Testis (tissue), 3 donors: Measurements from ENCODE around the gene TMBIM6. TPM values are rescaled to one million over a fixed set of nuclear protein-coding genes. Genes with fewer than 3 reads are reported as not detected.

Source experiments
- DNase-seq: peaks from one replicate; pipeline ENCODE4 v3.0.0-alpha.2; 2019
- H3K27ac ChIP-seq, 2 donors: fragments of 200-600 bp; sonication (generic); one replicate each; pipeline ENCODE4 v1.5.1; 2019
- H3K27me3 ChIP-seq: fragments of 200-600 bp; sonication (generic); one replicate; pipeline ENCODE4 v1.5.1; 2019
- H3K36me3 ChIP-seq: fragments of 200-600 bp; sonication (generic); one replicate; pipeline ENCODE4 v1.5.1; 2017; ENCODE audit warnings: low read depth; ENCODE audit errors: missing control alignments
- H3K4me1 ChIP-seq: fragments of 200-600 bp; sonication (generic); one replicate; pipeline ENCODE4 v1.5.1; 2019
- H3K4me3 ChIP-seq, 2 donors: fragments of 200-600 bp; sonication (generic); one replicate each; pipeline ENCODE4 v1.5.1; 2017 to 2019
- H3K9me3 ChIP-seq: fragments of 200-600 bp; sonication (generic); one replicate; pipeline ENCODE4 v1.5.1; 2017
- POLR2A ChIP-seq: fragments of 450-650 bp; IDR thresholded peaks from one replicate; pipeline ENCODE4 v1.6.1; 2017; ENCODE audit warnings: antibody characterized with exemption, mild to moderate bottlenecking, moderate library complexity
- WGBS, 2 donors: methylation state at CpG; one replicate each; pipeline ENCODE4 v1.1.5; 2018; 5-methylcytosine and 5-hydroxymethylcytosine counted together
- intact Hi-C: fragments of 100-400 bp; cut with DNase I; formaldehyde crosslinking; loops from one replicate; pipeline ENCODE4 v1.15.1; 2023; ENCODE audit warnings: low total_unique reads
- polyA plus RNA-seq: library from polyadenylated mRNA; stranded (reverse); fragments of 350-450 nt; fragmentation: Illumina TruSeq; extraction: RNeasy Lipid Tissue Mini Kit (QIAGEN cat#74804); gene quantifications from one replicate; pipeline ENCODE4 v1.2.3, GENCODE V29; 2014; ENCODE audit warnings: low read depth, low replicate concordance; ENCODE audit not compliant: insufficient read depth
- total RNA-seq, 2 donors: library from RNA; depleted of rRNA; stranded (reverse); fragments of >200 nt; gene quantifications; one replicate each; pipeline ENCODE4 v1.2.3, GENCODE V29; 2016
- TF ChIP-seq, protein P1 (sequence below), 3 experiments: fragments of 450-650 bp in 2 of 3; fragments of 200-600 bp in 1 of 3; sonication (generic) in 1 of 3; IDR thresholded peaks; one replicate each; pipeline ENCODE4 v1.5.1; 2016 to 2019; ENCODE audit warnings: antibody characterized with exemption in 3 of 3, mild to moderate bottlenecking in 2 of 3, moderate library complexity in 1 of 3

Gene TMBIM6
- total and polyA plus RNA-seq, 3 donors from 2014 or later, result 407 to 618 (median 440) TPM

DNA sequence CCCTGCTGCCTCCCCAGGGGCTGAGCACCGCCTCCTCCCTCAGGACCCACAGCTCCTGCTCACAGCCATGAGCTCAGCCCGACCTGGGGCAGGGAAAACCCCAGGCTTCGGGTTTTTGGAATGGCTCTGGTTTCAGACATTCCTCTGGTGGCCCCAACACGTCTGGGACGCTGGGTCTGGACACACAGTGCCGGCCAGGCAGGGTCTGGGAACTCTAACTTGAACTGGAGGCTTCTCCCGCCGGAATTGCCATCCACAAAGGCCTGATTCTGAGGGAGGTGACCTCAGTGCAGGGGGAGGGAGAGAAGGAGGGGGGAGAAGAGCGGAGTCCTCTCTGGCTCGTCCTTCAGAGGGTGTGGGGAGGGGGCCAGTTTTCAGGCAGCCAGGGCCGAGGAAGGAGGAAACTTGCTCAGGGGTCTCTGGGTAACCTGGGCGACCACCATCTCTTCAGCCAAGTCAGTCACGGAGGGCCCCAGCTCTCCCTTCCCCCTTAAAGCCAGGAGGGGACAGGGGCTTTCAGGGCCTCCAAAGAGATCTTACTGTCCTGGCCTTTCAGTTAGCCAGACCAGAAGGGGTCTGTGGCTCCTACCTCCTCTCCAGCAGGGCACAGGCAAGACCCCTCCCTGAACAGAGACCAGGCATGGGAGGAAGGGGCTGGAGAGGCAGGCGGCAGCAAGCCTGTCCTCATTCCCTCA lies 67.5 kb downstream of the TMBIM6 start:
- Histone ChIP-seq H3K27ac (peak overlapping the region; percentile 45 to 73), H3K27me3 (no peaks in the 10 kb centered on the region), H3K9me3 (no peaks in the 10 kb centered on the region), H3K4me1 (peaks cover 49% of the 10 kb centered on the region), H3K36me3 (no peaks in the 10 kb centered on the region), H3K4me3 (no peak overlapping the region)
- no peak for TF ChIP-seq POLR2A
- TF ChIP-seq, protein P1, sequence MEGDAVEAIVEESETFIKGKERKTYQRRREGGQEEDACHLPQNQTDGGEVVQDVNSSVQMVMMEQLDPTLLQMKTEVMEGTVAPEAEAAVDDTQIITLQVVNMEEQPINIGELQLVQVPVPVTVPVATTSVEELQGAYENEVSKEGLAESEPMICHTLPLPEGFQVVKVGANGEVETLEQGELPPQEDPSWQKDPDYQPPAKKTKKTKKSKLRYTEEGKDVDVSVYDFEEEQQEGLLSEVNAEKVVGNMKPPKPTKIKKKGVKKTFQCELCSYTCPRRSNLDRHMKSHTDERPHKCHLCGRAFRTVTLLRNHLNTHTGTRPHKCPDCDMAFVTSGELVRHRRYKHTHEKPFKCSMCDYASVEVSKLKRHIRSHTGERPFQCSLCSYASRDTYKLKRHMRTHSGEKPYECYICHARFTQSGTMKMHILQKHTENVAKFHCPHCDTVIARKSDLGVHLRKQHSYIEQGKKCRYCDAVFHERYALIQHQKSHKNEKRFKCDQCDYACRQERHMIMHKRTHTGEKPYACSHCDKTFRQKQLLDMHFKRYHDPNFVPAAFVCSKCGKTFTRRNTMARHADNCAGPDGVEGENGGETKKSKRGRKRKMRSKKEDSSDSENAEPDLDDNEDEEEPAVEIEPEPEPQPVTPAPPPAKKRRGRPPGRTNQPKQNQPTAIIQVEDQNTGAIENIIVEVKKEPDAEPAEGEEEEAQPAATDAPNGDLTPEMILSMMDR (IDR thresholded peaks at IDR 0.05), result no peak
- WGBS, 2 donors, result 38 to 54% methylated on average over 9 to 13 of the region's 14 CpGs
- DNase-seq, result peak; percentile 86
- intact Hi-C loops, result no loop called here

DNA sequence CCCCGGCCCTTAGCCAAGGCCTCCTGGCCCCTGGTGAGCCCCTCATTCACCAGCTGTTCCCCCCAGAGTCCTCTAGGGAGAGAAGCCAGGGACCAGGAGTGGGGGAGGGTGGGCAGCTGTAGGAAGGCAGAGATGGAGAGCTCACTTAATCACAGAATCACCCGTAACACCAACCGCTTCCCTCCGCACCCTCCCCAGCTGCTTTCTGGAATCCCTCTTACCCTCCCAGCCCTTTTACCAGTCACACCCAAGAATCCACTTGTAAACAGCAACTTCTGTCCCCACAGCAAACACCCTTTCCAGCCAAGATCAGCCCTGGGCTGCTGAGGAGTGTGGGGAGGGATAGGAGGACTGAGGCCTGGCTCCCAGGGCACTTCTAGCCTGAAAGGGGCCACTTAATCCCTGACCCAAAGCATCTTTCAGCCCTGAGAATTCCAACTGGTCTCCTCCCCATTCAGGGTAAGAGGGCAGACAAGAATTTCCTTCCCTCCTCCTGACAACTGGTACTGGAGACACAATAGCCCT lies 68.1 kb downstream of the TMBIM6 start:
- Histone ChIP-seq H3K4me1 (peaks cover 49% of the 10 kb centered on the region), H3K27me3 (no peaks in the 10 kb centered on the region), H3K36me3 (no peaks in the 10 kb centered on the region), H3K9me3 (no peaks in the 10 kb centered on the region), H3K4me3 (no peak overlapping the region), H3K27ac (peak overlapping the region; percentile 45 to 73)
- no peak for TF ChIP-seq POLR2A
- TF ChIP-seq, protein P1 (IDR thresholded peaks at IDR 0.05), result no peak
- peak; percentile 76 for DNase-seq
- intact Hi-C loops, result no loop called here
- 34 to 37% methylated on average over 4 of the region's 4 CpGs for WGBS, 2 donors

DNA sequence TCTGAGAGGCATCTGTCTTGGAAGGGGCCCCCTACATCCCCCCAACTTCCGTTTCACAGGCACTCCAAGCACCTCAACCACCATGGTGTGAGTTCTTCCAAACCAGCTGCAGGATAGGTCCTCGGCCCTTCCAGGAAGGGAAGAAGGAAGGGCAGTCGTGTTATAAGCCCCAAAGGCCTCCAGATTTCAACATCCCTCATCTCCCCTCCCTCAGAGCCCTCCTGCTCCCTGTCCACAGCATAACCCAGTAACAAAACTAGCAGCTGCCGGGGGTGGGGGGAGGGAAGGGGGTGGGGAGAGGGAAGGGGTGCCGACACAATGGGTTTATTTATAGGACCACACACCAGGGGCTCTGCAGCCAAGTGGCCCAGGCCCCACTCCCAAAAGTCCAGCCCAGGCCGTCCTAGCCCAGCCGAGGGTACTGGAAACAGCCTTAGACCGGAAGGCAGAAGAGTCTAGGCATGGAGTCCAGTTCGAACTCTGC lies 68.6 kb downstream of the TMBIM6 start:
- 38 to 59% methylated on average over 7 to 9 of the region's 9 CpGs for WGBS, 2 donors
- intact Hi-C loops, result no loop called here
- no peak for DNase-seq
- no peaks in the 10 kb centered on the region for H3K36me3 ChIP-seq
- TF ChIP-seq POLR2A, result no peak
- TF ChIP-seq, protein P1 (IDR thresholded peaks at IDR 0.05), result no peak
- H3K4me3 ChIP-seq, result no peak overlapping the region
- H3K9me3 ChIP-seq, result no peaks in the 10 kb centered on the region
- no peaks in the 10 kb centered on the region for H3K27me3 ChIP-seq
- peak overlapping the region in 1 of 2 donors; percentile 73 for H3K27ac ChIP-seq
- H3K4me1 ChIP-seq, result peaks cover 49% of the 10 kb centered on the region

DNA sequence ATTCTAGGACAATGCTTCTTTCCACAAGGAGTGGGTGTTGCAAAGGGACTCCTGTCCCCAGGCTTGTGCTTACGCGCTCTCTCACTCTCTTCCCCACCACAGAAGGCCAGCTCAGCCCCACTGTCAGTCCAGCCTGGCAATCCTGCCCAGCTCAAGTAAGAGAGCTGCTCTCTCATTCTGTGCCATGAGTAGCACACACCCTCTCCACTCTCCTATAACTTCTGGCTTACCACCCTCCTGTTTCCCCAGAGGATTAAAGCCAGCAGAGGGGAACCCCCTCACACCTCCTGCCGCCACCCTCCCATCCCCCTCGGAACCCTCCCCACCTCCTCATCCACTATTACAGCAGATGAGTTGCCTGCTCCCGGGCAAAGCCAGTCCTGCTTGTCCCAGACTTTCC lies 69.8 kb downstream of the TMBIM6 start:
- DNase-seq, result no peak
- no peaks in the 10 kb centered on the region for H3K9me3 ChIP-seq
- H3K4me1 ChIP-seq, result peaks cover 49% of the 10 kb centered on the region
- 66 to 70% methylated on average over 5 of the region's 5 CpGs for WGBS, 2 donors
- H3K27ac ChIP-seq, result peak overlapping the region in 1 of 2 donors; percentile 17
- no peak for TF ChIP-seq POLR2A
- TF ChIP-seq, protein P1 (IDR thresholded peaks at IDR 0.05), result no peak
- no peaks in the 10 kb centered on the region for H3K36me3 ChIP-seq
- no peaks in the 10 kb centered on the region for H3K27me3 ChIP-seq
- intact Hi-C loops, result no loop called here
- no peak overlapping the region for H3K4me3 ChIP-seq
